Upper lobe of left lung (tissue), 4 donors: Measurements from ENCODE around the gene CDK15.

Source experiments
- CTCF ChIP-seq, 6 experiments: fragments of 450-650 bp in 4 of 6; fragments of 200-600 bp in 2 of 6; sonication (generic) in 2 of 6; IDR thresholded peaks; one replicate each; pipeline ENCODE4 v1.5.1; 2016 to 2019; ENCODE audit warnings: antibody characterized with exemption in 6 of 6
- POLR2AphosphoS5 ChIP-seq, 2 donors: sonication (generic); formaldehyde crosslinking; IDR thresholded peaks; one replicate each; pipeline ENCODE4 v1.5.1; 2017; ENCODE audit warnings: antibody characterized with exemption in 2 of 2

GRCh38 chr2:201837391-201837790 is 31.1 kb downstream of the CDK15 start:
- TF ChIP-seq CTCF (IDR thresholded peaks at IDR 0.05): no peak
- TF ChIP-seq POLR2AphosphoS5 (IDR thresholded peaks at IDR 0.05): no peak
